H9 (cell line): Measurements from ENCODE around the gene SRD5A3. TPM values are rescaled to one million over a fixed set of nuclear protein-coding genes. Genes with fewer than 3 reads are reported as not detected.

Experiments
- DNase-seq: peaks from one replicate; pipeline ENCODE4 v3.0.0-alpha.2; 2017
- H2AFZ ChIP-seq: one replicate; pipeline ENCODE4 v1.6.1; 2013; ENCODE audit warnings: mild to moderate bottlenecking, low read length, control low read depth, moderate library complexity
- H2AK5ac ChIP-seq: 2 replicates; pipeline ENCODE4 v1.6.1; 2013; ENCODE audit warnings: low read length, control low read depth, mixed read lengths; ENCODE audit not compliant: insufficient read length
- H2BK120ac ChIP-seq: one replicate; pipeline ENCODE4 v1.6.1; 2013; ENCODE audit warnings: low read depth, mild to moderate bottlenecking, low read length, control low read depth, inconsistent platforms; ENCODE audit not compliant: poor library complexity, severe bottlenecking
- H2BK12ac ChIP-seq: 2 replicates; pipeline ENCODE4 v1.6.1; 2013; ENCODE audit warnings: low read length, control low read depth, mixed read lengths, low read depth; ENCODE audit not compliant: insufficient read length
- H2BK15ac ChIP-seq: 2 replicates; pipeline ENCODE4 v1.6.1; 2013; ENCODE audit warnings: low read depth, low read length, control low read depth
- H2BK20ac ChIP-seq: one replicate; pipeline ENCODE4 v1.6.1; 2013; ENCODE audit warnings: low read depth, mild to moderate bottlenecking, low read length, control low read depth, inconsistent platforms; ENCODE audit not compliant: poor library complexity, severe bottlenecking
- H2BK5ac ChIP-seq: 2 replicates; pipeline ENCODE4 v1.6.1; 2013; ENCODE audit warnings: low read length, control low read depth, mixed read lengths; ENCODE audit not compliant: insufficient read length
- H3K14ac ChIP-seq: 2 replicates; pipeline ENCODE4 v1.6.1; 2013; ENCODE audit warnings: low read length, control low read depth; ENCODE audit not compliant: insufficient read depth
- H3K18ac ChIP-seq: 2 replicates; pipeline ENCODE4 v1.6.1; 2013; ENCODE audit warnings: low read depth, mild to moderate bottlenecking, mixed read lengths, low read length, control low read depth; ENCODE audit not compliant: insufficient read length
- H3K23ac ChIP-seq: 2 replicates; pipeline ENCODE4 v1.6.1; 2013; ENCODE audit warnings: low read length, control low read depth, mixed read lengths, low read depth; ENCODE audit not compliant: insufficient read length
- H3K23me2 ChIP-seq: 2 replicates; pipeline ENCODE4 v1.6.1; 2013; ENCODE audit warnings: low read depth, mild to moderate bottlenecking, mixed read lengths, low read length, control low read depth; ENCODE audit not compliant: insufficient read length, poor library complexity, severe bottlenecking
- H3K27ac ChIP-seq: 2 replicates; pipeline ENCODE4 v1.5.1; 2013; ENCODE audit warnings: low read length, control low read depth, mixed read lengths, low read depth; ENCODE audit not compliant: insufficient read length
- H3K27me3 ChIP-seq: 2 replicates; pipeline ENCODE4 v1.6.1; 2013; ENCODE audit warnings: low read length, control low read depth, inconsistent platforms; ENCODE audit not compliant: insufficient read depth
- H3K4ac ChIP-seq: 2 replicates; pipeline ENCODE4 v1.6.1; 2013; ENCODE audit warnings: low read depth, mild to moderate bottlenecking, control low read depth, inconsistent platforms, low read length, moderate library complexity
- H3K4me1 ChIP-seq: 2 replicates; pipeline ENCODE4 v1.6.1; 2013; ENCODE audit warnings: low read length, control low read depth, inconsistent platforms; ENCODE audit not compliant: insufficient read depth
- H3K4me2 ChIP-seq: 2 replicates; pipeline ENCODE4 v1.6.1; 2013; ENCODE audit warnings: low read length, control low read depth, mixed read lengths; ENCODE audit not compliant: insufficient read length, insufficient read depth
- H3K56ac ChIP-seq: 2 replicates; pipeline ENCODE4 v1.6.1; 2013; ENCODE audit warnings: low read depth, mild to moderate bottlenecking, mixed read lengths, low read length, control low read depth; ENCODE audit not compliant: insufficient read length
- H3K79me1 ChIP-seq: 2 replicates; pipeline ENCODE4 v1.6.1; 2013; ENCODE audit warnings: low read depth, mild to moderate bottlenecking, moderate library complexity, low read length, control low read depth, inconsistent platforms; ENCODE audit not compliant: insufficient read depth, poor library complexity, severe bottlenecking
- H3K79me2 ChIP-seq: 2 replicates; pipeline ENCODE4 v1.6.1; 2013; ENCODE audit warnings: low read length, control low read depth, inconsistent platforms; ENCODE audit not compliant: insufficient read depth
- H3K9ac ChIP-seq: 2 replicates; pipeline ENCODE4 v1.6.1; 2013; ENCODE audit warnings: low read length, control low read depth, mixed read lengths; ENCODE audit not compliant: insufficient read length; ENCODE audit errors: extremely low read depth
- H3K9me3 ChIP-seq: one replicate; pipeline ENCODE4 v1.6.1; 2013; ENCODE audit warnings: low read depth, low read length, inconsistent platforms; ENCODE audit not compliant: control insufficient read depth
- H3T11ph ChIP-seq: one replicate; pipeline ENCODE4 v1.6.1; 2013; ENCODE audit warnings: mild to moderate bottlenecking, low read length, control low read depth, inconsistent platforms
- H4K20me1 ChIP-seq: one replicate; pipeline ENCODE4 v1.6.1; 2013; ENCODE audit not compliant: control insufficient read depth, insufficient read length, insufficient read depth
- H4K5ac ChIP-seq: 2 replicates; pipeline ENCODE4 v1.6.1; 2013; ENCODE audit warnings: low read depth, mild to moderate bottlenecking, mixed read lengths, low read length, control low read depth; ENCODE audit not compliant: insufficient read length
- H4K8ac ChIP-seq: replicated peaks from 2 replicates; pipeline ENCODE4 v1.6.1; 2013; ENCODE audit warnings: low read length, control low read depth, mixed read lengths, low read depth; ENCODE audit not compliant: insufficient read length
- H4K91ac ChIP-seq: 2 replicates; pipeline ENCODE4 v1.6.1; 2013; ENCODE audit warnings: low read depth, mild to moderate bottlenecking, moderate library complexity, mixed read lengths, low read length, control low read depth; ENCODE audit not compliant: insufficient read length
- H3K27ac Mint-ChIP-seq, 3 experiments: 2 replicates in 2 of 3; 3 replicates in 1 of 3; pipeline ENCODE4 v1.8.0; 2020 to 2021; ENCODE audit warnings: mixed read lengths in 3 of 3, mild to moderate bottlenecking in 1 of 3, moderate library complexity in 1 of 3
- H3K27me3 Mint-ChIP-seq: 2 replicates; pipeline ENCODE4 v1.8.0; 2021; ENCODE audit warnings: low read depth, mild to moderate bottlenecking, moderate library complexity, mixed read lengths
- H3K36me3 Mint-ChIP-seq, 3 experiments: 2 replicates in 2 of 3; 3 replicates in 1 of 3; pipeline ENCODE4 v1.8.0; 2020 to 2021; ENCODE audit warnings: low read depth in 3 of 3, mixed read lengths in 3 of 3; ENCODE audit not compliant: insufficient read depth in 1 of 3
- H3K4me1 Mint-ChIP-seq, 2 experiments: 2 replicates each; pipeline ENCODE4 v1.8.0; 2020; ENCODE audit warnings: mixed read lengths in 2 of 2
- H3K4me3 Mint-ChIP-seq, 2 experiments: 2 replicates in 1 of 2; 3 replicates in 1 of 2; pipeline ENCODE4 v1.8.0; 2020 to 2021; ENCODE audit warnings: mild to moderate bottlenecking in 2 of 2, mixed read lengths in 2 of 2, moderate library complexity in 1 of 2
- H3K9me3 Mint-ChIP-seq, 2 experiments: 2 replicates in 1 of 2; 3 replicates in 1 of 2; pipeline ENCODE4 v1.8.0; 2020; ENCODE audit warnings: mild to moderate bottlenecking in 2 of 2, mixed read lengths in 2 of 2, moderate library complexity in 1 of 2
- CTCF ChIP-seq: fragments of 200-600 bp; sonication (generic); conservative IDR thresholded peaks from 3 replicates; pipeline ENCODE4 v1.8.0; 2021; ENCODE audit warnings: antibody characterized with exemption, mild to moderate bottlenecking
- total RNA-seq: library from RNA; stranded (reverse); gene quantifications from 2 replicates; pipeline ENCODE4 v1.2.1, GENCODE V29; 2021

The SRD5A3 gene
- total RNA-seq, 1 experiment from 2014 or later: 35.0 TPM

GRCh38 chr4:55326629-55327028, 19.4 kb upstream of the SRD5A3 start:
- H3K4me2 ChIP-seq: no peak overlapping the region
- no peak for TF ChIP-seq CTCF
- Mint-ChIP-seq H3K9me3 (peaks cover 9 to 14% of the 10 kb centered on the region in 2 experiments; a peak in 4 of 5 replicates), H3K27ac (no peak overlapping the region), H3K36me3 (peaks cover 3 to 13% (median 4%) of the 10 kb centered on the region in 3 experiments; a peak in 4 of 7 replicates), H3K27me3 (no peaks in the 10 kb centered on the region), H3K4me1 (peaks cover 9 to 11% of the 10 kb centered on the region in 2 experiments), H3K4me3 (no peak overlapping the region)
- H3K79me2 ChIP-seq: no peaks in the 10 kb centered on the region
- no peaks in the 10 kb centered on the region for H4K20me1 ChIP-seq
- H2BK15ac ChIP-seq: no peak overlapping the region
- H3K9me3 ChIP-seq: no peaks in the 10 kb centered on the region
- no peak overlapping the region for H4K8ac ChIP-seq
- H3K23ac ChIP-seq: no peak overlapping the region
- no peak overlapping the region for H4K91ac ChIP-seq
- no peak overlapping the region for H2BK12ac ChIP-seq
- no peak overlapping the region for H3T11ph ChIP-seq
- no peaks in the 10 kb centered on the region for H3K23me2 ChIP-seq
- peaks cover 2% of the 10 kb centered on the region; the same call in 1 of the 2 replicates for H3K4me1 ChIP-seq
- H3K79me1 ChIP-seq: no peaks in the 10 kb centered on the region
- no peak overlapping the region for H3K56ac ChIP-seq
- no peak overlapping the region for H2AK5ac ChIP-seq
- H4K5ac ChIP-seq: no peak overlapping the region
- H3K27me3 ChIP-seq: no peaks in the 10 kb centered on the region
- no peak overlapping the region for H3K14ac ChIP-seq
- no peak overlapping the region for H2BK5ac ChIP-seq
- H3K4ac ChIP-seq: no peak overlapping the region
- H2BK20ac ChIP-seq: no peak overlapping the region
- no peak overlapping the region for H3K18ac ChIP-seq
- no peak overlapping the region for H2AFZ ChIP-seq
- H3K9ac ChIP-seq: no peak overlapping the region
- H2BK120ac ChIP-seq: no peak overlapping the region
- DNase-seq: no peak
- no peak overlapping the region for H3K27ac ChIP-seq
